Right renal cortex interstitium (tissue), 3 donors: Measurements from ENCODE around the gene ZNF331. TPM values are rescaled to one million over a fixed set of nuclear protein-coding genes. Genes with fewer than 3 reads are reported as not detected.

Experiments
- DNase-seq, 3 donors: peaks; one replicate each; pipeline ENCODE4 v3.0.0-alpha.2; 2013; ENCODE audit warnings: low read depth in 3 of 3, low spot score in 2 of 3
- polyA plus RNA-seq, 3 donors: library from polyadenylated mRNA; unstranded; fragments of 120-200 nt; gene quantifications; one replicate each; pipeline ENCODE4 v1.2.1, GENCODE V29; 2013; ENCODE audit not compliant: insufficient read length in 3 of 3

ZNF331 gene
- polyA plus RNA-seq, 3 donors = 14.8 to 16.0 (median 15.8) TPM

GRCh38 chr19:53520547-53521372 is 17.2 kb upstream of the ZNF331 start:
- peak; percentile 98 to 99 (median 99) for DNase-seq

- no peak for DNase-seq
Observed at GRCh38 chr19:53521373-53522202, 16.4 kb upstream of the ZNF331 start.

DNA sequence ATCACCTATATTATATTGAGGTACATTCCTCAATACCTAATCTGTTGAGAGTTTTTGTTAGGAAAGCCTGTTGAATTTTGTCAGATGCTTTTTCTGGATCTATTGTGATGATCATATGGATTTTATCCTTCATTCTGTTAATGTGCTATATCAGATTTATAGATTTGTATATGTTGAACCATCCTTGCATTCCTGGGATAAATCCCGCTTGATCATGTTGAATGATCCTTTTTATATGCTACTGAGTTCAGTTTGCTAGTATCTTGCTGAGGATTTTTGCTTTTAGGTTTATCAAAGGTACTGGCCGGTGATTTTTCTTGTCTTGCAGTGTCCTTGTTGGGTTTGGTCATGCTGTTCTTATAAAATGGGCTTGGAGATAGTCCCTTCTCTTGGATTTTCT is 12.0 kb upstream of the ZNF331 start:
- DNase-seq = no peak

GRCh38 chr19:53530622-53531021 is 7.3 kb upstream of the ZNF331 start:
- no peak for DNase-seq

DNA sequence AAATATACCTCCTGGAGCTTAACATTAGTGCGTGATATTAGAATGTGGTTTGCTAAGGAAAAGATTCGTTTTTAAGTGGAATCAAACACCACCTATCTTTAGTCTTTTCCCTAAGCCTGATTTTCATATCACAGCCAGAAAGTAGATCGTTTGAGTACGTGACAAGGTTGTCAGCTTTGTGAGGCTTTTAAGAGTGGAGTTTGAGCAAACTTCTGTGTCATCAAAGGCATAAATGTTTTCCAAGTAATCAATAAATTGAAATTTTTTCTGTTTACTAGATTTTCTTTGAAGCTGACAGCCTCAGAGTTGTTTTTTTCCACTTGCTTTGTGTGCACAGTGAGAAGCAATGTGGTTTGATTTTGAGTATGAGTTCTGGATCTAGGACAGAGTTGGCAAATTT is 6.5 kb upstream of the ZNF331 start:
- DNase-seq = no peak

- no peak for DNase-seq
Observed at GRCh38 chr19:53532362-53532761, 5.6 kb upstream of the ZNF331 start.

DNA sequence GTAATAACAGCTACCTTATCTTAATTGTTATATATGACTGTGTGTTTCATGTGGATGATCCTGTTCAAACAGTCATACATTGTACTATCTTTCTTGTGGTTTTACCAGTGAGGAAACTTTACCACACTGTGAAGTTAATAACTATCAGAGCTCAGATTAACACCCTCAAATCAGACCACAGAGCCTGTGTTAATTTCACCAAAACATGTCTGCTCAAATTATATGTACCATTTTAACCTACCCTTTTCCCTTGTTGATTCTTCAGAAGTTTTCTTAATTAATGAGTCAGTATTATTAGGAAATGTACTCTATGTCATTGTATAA is 1.8 kb upstream of the ZNF331 start:
- DNase-seq = no peak

DNA sequence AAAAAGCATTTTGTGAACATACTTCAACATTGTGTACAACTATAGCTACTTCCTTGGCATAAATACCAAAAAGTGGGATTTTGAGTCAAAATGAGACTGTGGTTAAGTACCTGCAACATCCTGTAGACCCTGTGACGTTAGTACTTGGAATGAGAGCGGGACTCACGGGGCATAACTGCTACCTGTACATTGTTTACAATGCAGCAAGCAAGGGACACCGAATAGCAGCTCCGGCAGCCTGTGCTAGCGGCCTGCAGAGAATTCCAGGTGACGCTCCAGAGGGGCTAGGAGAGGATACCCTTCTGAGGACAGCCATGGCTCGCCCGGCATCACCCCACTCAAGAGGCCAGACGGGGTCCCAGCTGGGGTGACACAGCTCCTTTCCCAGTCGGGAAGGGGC is 824 bp upstream of the ZNF331 start:
- no peak for DNase-seq

- DNase-seq = no peak
Observed at GRCh38 chr19:53538378-53539109, 599 bp downstream of the ZNF331 start.

DNA sequence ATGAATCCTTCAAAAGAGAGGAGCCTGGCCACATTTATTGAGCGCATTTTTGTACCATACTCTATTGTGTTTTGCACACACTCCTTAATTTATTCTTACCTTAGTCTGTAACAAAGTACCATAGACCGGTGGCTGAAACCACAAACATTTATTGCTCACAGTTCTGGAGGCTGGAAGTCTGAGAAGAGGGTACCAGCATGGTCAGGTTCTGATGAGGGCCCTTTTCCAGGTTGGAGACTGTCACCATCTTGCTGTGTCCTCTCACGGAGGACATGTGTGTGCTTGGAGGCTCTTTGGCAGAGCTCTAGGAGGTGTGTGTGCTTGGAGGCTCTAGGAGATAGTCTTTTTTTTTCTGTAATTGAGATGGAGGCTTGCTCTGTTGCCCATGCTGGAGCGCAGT is 2.1 kb downstream of the ZNF331 start:
- no peak for DNase-seq

DNA sequence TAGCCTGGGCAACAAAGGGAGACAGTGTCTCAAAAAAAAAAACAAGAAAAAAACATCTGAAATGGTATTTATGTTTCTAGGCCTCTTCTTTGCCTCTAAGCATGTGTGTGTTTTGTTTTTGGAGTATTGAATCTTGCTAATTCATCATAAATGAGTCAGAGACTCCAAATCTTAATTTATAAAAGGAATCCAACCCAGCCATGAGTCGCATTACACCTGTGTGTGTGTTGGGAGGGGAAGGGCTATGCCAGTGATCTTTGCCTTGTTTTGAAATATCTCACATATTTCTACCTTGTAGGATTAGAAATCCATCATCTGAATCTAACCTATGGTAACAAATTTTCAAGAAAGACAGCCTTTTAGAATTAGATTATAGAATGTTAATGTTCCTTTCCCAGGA is 4.0 kb downstream of the ZNF331 start:
- DNase-seq = no peak

DNA sequence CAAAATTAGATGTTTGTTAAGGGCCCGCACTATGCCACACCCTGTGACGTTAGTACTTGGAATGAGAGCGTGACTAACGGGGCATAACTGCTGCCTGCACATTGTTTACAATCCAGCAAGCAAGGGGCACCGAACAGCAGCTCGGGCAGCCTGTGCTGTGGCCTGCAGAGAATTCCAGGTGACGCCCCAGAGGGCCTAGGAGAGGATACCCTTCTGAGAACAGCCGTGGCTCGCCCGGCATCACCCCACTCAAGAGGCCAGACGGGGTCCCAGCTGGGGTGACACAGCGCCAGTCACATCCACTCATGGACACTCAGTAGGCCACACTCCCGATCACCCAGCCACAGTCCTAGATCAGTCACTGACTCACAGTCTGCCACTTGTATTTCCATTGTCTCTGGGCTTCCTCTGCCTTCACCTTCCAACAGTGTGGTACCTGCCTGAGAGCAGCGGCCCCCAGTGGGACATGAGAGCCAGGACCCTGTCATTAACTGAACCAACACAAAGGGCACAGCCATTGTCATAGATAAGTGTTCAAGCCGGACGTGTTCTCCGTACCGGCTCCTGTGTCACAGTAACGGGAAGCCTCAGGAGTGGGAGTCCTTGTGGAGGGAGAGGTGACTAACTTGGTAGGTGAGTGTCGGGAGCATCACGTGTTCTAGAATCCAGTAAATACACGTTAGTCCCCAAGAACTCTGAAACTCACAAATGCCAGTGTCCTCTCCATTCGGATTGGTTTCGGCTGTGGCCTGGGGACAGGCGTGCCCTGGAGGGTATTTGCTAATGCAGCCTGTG is 7.5 kb downstream of the ZNF331 start:
- DNase-seq = no peak

DNA sequence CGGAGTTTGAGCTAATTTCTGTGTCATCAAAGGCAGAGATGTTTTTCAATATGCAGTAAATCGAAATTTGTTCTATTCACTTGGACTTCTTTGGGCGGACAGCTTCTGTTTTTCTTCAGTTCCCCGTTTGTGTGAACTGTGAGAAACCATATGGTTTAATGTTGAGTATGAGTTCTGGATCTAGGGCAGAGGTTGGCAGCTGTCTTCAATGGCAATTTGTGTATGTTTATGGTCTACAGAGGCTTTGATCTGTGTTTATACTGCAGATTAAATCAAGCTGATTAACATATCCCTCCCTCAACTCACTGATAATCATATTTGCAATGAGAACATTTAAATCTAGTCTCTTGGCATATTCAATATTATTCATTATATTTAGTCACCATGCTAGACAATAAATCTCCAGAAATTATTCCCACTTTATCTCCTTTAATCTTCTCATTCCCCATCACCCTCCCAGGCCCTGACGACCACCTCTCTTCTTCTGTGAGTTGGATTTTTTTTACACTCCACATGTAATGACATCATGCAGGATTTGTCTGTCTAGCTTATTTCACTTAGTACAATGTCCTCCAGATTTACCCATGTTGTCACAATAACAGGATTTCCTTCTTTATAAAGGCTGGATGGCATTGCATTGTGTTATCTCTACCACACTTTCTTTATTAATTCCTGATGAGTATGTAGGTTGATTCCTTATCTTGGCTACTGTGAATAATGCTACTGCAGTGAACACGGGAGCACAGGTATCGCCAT is 9.0 kb downstream of the ZNF331 start:
- DNase-seq = no peak

DNA sequence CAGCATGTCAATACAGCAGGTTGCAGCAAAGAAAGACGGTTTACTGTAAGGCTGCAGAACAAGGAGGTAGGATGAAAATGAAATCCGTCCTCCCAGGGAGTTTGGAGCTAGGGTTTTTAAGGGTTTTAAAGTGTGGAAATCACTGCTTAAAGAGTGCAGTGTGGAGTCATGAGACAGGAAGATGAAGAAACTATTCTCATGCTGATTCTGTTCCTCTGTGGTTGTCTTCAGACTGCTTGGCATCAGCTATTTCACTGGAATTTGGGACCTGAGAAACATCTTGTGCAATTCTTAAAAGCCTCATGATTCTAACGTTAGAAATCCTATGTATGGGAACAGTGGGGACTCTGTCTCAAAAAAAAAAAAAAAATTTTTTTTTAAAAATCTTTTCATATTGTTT is 11.4 kb downstream of the ZNF331 start:
- no peak for DNase-seq

DNA sequence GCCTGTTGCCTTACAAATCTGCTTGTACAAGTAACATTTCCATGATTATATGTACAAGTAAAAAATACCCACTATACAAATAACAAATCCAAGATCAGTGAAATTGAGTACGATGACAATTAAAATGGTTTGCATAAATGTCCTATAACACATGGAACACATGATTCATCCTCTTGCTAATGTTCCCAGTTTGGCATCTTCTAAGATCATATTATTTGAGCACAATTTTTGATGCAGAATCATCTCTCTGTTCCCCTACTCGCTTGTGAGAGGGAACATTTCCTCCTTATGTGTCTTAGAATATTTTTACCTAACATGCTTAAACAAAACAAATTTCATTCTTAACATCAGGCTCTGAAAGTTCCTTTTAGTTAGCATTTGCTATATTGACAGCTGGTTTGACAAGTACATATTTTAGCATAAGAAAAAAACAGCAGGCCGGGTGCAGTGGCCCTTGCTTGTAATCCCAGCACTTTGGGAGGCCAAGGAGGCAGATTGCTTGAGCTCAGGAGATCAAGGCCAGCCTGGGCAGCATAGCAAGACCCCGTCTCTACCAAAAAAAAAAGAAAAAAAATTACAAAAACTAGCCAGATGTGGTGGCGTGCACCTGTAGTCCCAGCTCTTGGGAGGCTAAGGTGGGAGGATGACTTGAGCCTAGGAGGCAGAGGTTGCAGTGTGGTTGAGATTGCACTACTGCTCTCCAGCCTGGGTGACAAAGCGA is 14.2 kb downstream of the ZNF331 start:
- DNase-seq = no peak

DNA sequence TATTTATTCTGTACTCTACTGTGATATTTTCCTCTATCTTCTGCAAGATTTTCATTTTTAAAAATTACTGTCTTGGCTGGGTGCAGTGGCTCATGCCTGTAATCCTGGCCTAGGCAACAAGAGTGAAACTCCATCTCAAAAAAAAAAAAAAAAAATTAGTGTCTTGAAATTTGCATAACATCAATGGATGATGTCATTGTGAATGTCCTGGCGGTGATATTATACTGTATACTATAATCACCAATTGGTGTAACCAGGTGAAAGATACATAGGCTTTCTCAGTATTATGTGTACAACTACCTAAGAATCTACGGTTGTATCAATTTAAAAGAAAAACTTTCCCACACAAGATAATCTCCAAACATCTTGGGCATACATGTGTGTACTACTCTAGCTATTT is 15.2 kb downstream of the ZNF331 start:
- no peak for DNase-seq

DNA sequence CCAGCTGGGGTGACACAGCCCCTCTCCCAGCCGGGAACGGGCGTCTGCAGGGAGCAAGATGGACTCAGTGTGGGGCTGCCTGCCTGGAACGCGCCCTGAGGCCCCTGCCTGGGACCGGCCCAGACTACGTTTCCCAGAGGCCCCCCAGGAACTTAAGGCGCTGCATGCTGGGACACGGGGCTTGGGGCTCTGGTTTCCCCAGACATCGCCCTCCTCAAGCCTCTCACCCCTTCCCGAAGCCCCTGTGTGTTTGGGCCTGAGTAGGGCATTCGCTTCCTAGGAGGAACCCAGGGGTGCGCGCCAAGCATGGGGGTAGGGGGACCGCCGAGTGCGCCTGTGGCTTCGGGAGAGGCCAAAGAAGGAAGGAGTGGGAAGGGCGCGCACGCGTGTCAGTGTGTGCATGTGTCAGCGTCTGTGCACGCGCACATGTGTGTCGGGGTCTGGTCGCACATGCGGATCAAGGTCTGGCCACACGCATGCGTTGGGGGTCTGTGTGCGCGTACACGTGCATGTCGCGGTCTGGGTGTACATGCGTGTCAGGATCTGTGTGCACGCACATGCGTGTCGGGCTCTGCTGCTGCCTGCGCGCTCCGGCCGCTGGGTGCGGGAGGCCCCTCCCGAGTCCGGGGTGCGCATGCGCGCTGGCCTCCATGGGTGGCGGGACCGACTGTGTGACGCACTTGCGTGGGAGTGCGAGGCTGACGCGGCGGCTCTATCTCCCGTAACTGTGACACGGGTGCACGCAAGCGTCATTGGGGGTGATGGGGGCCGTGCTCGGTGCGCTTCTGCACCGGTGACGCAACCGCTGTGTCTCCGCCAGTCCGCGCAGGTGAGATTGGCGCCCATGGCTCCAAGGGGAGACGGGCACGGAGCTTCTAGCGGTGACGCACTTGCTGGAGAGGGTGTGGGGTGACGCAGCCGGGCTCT is 16.2 kb downstream of the ZNF331 start:
- DNase-seq = peak; percentile 40 to 56 (median 50)

GRCh38 chr19:53554804-53555203 is 16.9 kb downstream of the ZNF331 start:
- no peak for DNase-seq
